B cell (primary cell): Measurements from ENCODE around the gene TMSB4X. TPM values are rescaled to one million over a fixed set of nuclear protein-coding genes. Genes with fewer than 3 reads are reported as not detected.

Experiments used
- ATAC-seq: fragments of 200-7000 bp; cut with Tn5 transposase; one replicate; pipeline ENCODE4 v1.10.0; 2021; ENCODE audit warnings: low read depth, mild to moderate bottlenecking, moderate number of reproducible peaks, moderate library complexity
- CTCF ChIA-PET: fragments of 350-600 bp; sonication (Branson Sonifier 250); formaldehyde crosslinking; loops from one replicate; lab custom pipeline; 2021; ENCODE audit warnings: antibody characterized with exemption, inconsistent platforms; lab: Charles Lee
- POLR2A ChIA-PET: fragments of 350-600 bp; sonication (Branson Sonifier 250); formaldehyde crosslinking; loops from one replicate; lab custom pipeline; 2021; ENCODE audit warnings: antibody characterized with exemption; lab: Charles Lee
- DNase-seq: peaks from one replicate; pipeline ENCODE4 v3.0.0; 2013
- H2AFZ ChIP-seq: 2 replicates; pipeline ENCODE4 v1.6.1; 2012; ENCODE audit warnings: mild to moderate bottlenecking, low read depth, low read length; ENCODE audit not compliant: insufficient read depth, poor library complexity, severe bottlenecking
- H3K27ac ChIP-seq, 2 donors: 1 replicate in 1 of 2; 2 replicates in 1 of 2; pipeline ENCODE4 v1.5.1; 2012 to 2013; ENCODE audit warnings: low read length in 2 of 2, mild to moderate bottlenecking in 2 of 2, moderate library complexity in 1 of 2
- H3K27me3 ChIP-seq, 4 experiments: fragments of 200-600 bp in 1 of 4; sonication (generic) in 1 of 4; replicated peaks in 1 of 4; 1 replicate in 2 of 4; 2 replicates in 2 of 4; pipeline versions ENCODE4 v1.6.1 to v1.7.0; 2013 to 2016; ENCODE audit warnings: low read length in 3 of 4, mild to moderate bottlenecking in 2 of 4, mixed read lengths in 1 of 4, moderate library complexity in 1 of 4; ENCODE audit not compliant: insufficient read depth in 4 of 4, control insufficient read depth in 3 of 4; ENCODE audit errors: control extremely low read depth in 1 of 4
- H3K36me3 ChIP-seq, 2 experiments: replicated peaks in 1 of 2; 1 replicate in 1 of 2; 2 replicates in 1 of 2; pipeline versions ENCODE4 v1.6.1 to v1.7.1; 2013; ENCODE audit warnings: low read length in 1 of 2; ENCODE audit not compliant: insufficient read depth in 2 of 2, control insufficient read depth in 1 of 2; ENCODE audit errors: control extremely low read depth in 1 of 2, extremely low read depth in 1 of 2
- H3K4me1 ChIP-seq, 2 donors: fragments of 200-600 bp in 1 of 2; sonication (generic) in 1 of 2; 1 replicate in 1 of 2; 2 replicates in 1 of 2; pipeline versions ENCODE4 v1.5.1 to v1.6.1; 2013 to 2017; ENCODE audit warnings: low read length in 2 of 2; ENCODE audit not compliant: control insufficient read depth in 2 of 2, insufficient read depth in 2 of 2
- H3K4me2 ChIP-seq: replicated peaks from 2 replicates; pipeline ENCODE3; 2012; ENCODE audit warnings: mild to moderate bottlenecking, low read depth, low read length; ENCODE audit not compliant: poor library complexity, severe bottlenecking
- H3K4me3 ChIP-seq, 5 experiments: fragments of 200-600 bp in 1 of 5; sonication (generic) in 1 of 5; 1 replicate in 3 of 5; 2 replicates in 2 of 5; pipeline versions ENCODE4 v1.5.1 to v1.7.0; 2011 to 2016; ENCODE audit warnings: low read length in 4 of 5, mild to moderate bottlenecking in 4 of 5, low read depth in 2 of 5, control low read depth in 1 of 5, moderate library complexity in 1 of 5; ENCODE audit not compliant: insufficient read depth in 1 of 5; ENCODE audit errors: control extremely low read depth in 1 of 5, extremely low read depth in 1 of 5
- H3K79me2 ChIP-seq: fragments of 200-600 bp; sonication (generic); one replicate; pipeline ENCODE4 v1.6.0; 2016; ENCODE audit warnings: low read length; ENCODE audit not compliant: control insufficient read depth, insufficient read depth
- H3K9ac ChIP-seq: fragments of 200-600 bp; sonication (generic); 2 replicates; pipeline ENCODE4 v1.6.1; 2017; ENCODE audit warnings: mild to moderate bottlenecking, low read length, moderate library complexity
- H3K9me3 ChIP-seq, 3 donors: one replicate each; pipeline versions ENCODE4 v1.6.1 to v1.7.1; 2013; ENCODE audit warnings: low read length in 2 of 3; ENCODE audit not compliant: control insufficient read depth in 2 of 3, insufficient read depth in 1 of 3; ENCODE audit errors: control extremely low read depth in 1 of 3
- H4K20me1 ChIP-seq: 2 replicates; pipeline ENCODE4 v1.6.0; 2012; ENCODE audit warnings: mild to moderate bottlenecking, low read length; ENCODE audit not compliant: insufficient read depth, control insufficient read depth, poor library complexity, severe bottlenecking
- H3K27ac Mint-ChIP-seq: one replicate; pipeline ENCODE4 v1.8.0; 2021; ENCODE audit warnings: mixed read lengths
- H3K27me3 Mint-ChIP-seq: one replicate; pipeline ENCODE4 v1.8.0; 2021; ENCODE audit warnings: mixed read lengths
- H3K4me1 Mint-ChIP-seq: one replicate; pipeline ENCODE4 v1.8.0; 2021; ENCODE audit warnings: mixed read lengths
- H3K4me3 Mint-ChIP-seq: one replicate; pipeline ENCODE4 v1.8.0; 2021; ENCODE audit warnings: mixed read lengths
- H3K9me3 Mint-ChIP-seq: one replicate; pipeline ENCODE4 v1.8.0; 2022; ENCODE audit warnings: mixed read lengths; ENCODE audit not compliant: insufficient read depth
- CTCF ChIP-seq: fragments of 200-600 bp; IDR thresholded peaks from one replicate; pipeline ENCODE4 v1.8.0; 2022; ENCODE audit warnings: antibody characterized with exemption, mild to moderate bottlenecking
- EZH2 ChIP-seq: IDR thresholded peaks from 2 replicates; pipeline ENCODE4 v1.6.1; 2012; ENCODE audit warnings: borderline replicate concordance, low read depth, mild to moderate bottlenecking, moderate library complexity, low read length; ENCODE audit not compliant: insufficient read depth, poor library complexity, severe bottlenecking
- WGBS: methylation state at CpG from one replicate; pipeline ENCODE4 v1.1.5; 2013; ENCODE audit warnings: missing lambda C conversion rate; ENCODE audit not compliant: insufficient coverage; 5-methylcytosine and 5-hydroxymethylcytosine counted together
- intact Hi-C: fragments of 100-400 bp; cut with micrococcal nuclease; formaldehyde crosslinking; loops from one replicate; pipeline ENCODE4 v1.10.0; 2022
- polyA plus RNA-seq: library from polyadenylated mRNA; depleted of rRNA; stranded (reverse); fragments of >200 nt; gene quantifications from 2 replicates; pipeline ENCODE4 v1.2.3, GENCODE V29; 2012
- total RNA-seq, 2 donors: library from RNA; stranded (reverse); fragments of 120-200 nt in 1 of 2; gene quantifications; 1 replicate in 1 of 2; 2 replicates in 1 of 2; pipeline versions ENCODE4 v1.2.3 to v1.2.4, GENCODE V29; 2013 to 2022

TMSB4X gene
- total and polyA plus RNA-seq, 2 donors (not counting 1 experiment from before 2014, with no cell fraction given) = 2,550 to 4,850 TPM

DNA sequence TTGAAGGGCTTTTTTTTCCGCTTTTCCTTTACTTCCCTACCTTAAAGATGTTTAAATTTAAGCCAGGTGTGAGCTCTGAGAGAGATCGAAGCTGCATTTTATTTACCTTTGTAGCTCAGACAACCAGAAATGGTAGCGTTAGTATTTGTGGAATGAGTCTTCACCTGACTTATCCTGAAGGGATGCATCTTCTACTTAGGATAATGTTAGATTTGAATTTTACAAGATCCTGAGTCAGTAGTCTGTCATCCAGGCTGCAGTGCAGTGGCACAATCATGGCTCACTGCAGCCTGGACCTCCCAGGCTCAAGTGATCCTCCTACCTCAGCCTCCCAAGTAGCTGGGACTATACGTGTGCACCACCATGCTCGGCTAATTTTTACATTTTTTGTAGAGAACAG lies 26.2 kb downstream of the TMSB4X start:
- intact Hi-C loops = loop anchor here (2.0 kb wide), 1 partner anchor 74 kb away; no protein-coding TSS in a partner anchor
- no peak overlapping the region for H3K4me3 Mint-ChIP-seq
- peaks cover 72 to 77% of the 10 kb centered on the region in 2 donors for H3K4me1 ChIP-seq
- DNase-seq (no peak), ATAC-seq (no peak)
- H3K4me3 ChIP-seq = no peak overlapping the region
- H3K36me3 ChIP-seq = no peaks in the 10 kb centered on the region
- no CpG with 5 or more reads among the region's 5 CpGs for WGBS
- POLR2A ChIA-PET = interaction anchor here (0.8 to 1.1 kb wide), 3 partner anchors 9 to 45 kb away, joined by 3 to 6 read pairs (median 3); partner anchors contain the start of gene TMSB4X
- no peak overlapping the region for H2AFZ ChIP-seq
- no peak for TF ChIP-seq EZH2
- no peak for TF ChIP-seq CTCF
- peaks cover 69% of the 10 kb centered on the region for H3K4me1 Mint-ChIP-seq
- H3K27me3 ChIP-seq = no peaks in the 10 kb centered on the region
- H4K20me1 ChIP-seq = no peaks in the 10 kb centered on the region
- H3K9me3 ChIP-seq = no peaks in the 10 kb centered on the region
- CTCF ChIA-PET = interaction anchor here (1.6 to 4.6 kb wide), 6 partner anchors 23 to 90 kb away, joined by 5 to 21 read pairs (median 18); partner anchors contain the start of gene TMSB4X
- H3K4me2 ChIP-seq = peak overlapping the region; percentile 73
- H3K27ac ChIP-seq = peak overlapping the region; percentile 76 to 80
- no peaks in the 10 kb centered on the region for H3K79me2 ChIP-seq
- H3K27ac Mint-ChIP-seq = peak overlapping the region; percentile 71
- H3K9me3 Mint-ChIP-seq = no peaks in the 10 kb centered on the region
- no peak overlapping the region for H3K9ac ChIP-seq
- no peaks in the 10 kb centered on the region for H3K27me3 Mint-ChIP-seq

DNA sequence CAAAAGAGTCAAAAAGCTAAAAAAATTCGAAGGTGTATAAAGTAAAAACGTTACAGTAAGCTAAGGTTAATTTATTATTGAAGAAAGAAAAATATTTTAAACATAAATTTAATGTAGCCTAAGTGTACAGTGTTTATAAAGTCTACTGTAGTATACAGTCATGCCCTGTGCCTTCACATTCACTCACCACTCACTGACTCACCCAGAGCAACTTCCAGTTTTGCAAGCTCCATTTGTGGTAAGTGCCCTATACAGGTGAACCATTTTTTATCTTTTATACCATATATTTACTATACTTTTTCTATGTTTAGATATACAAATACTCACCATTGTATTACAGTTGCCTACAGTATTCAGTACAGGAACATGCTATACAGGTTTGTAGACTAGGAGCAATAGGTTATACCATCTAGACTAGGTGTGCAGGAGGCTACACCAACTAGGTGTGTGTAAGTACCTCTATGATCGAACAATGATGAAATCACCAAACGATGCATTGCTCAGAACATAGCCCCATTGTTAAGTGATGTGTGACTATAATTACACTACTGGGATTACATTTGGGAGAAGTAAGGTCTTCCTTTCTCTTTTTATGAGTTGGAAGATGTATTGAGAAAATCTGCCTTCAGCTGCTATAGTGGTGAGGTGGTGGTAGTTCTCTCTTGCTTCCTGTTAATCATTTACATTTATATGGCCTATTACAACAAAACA lies 27.2 kb downstream of the TMSB4X start:
- no peak overlapping the region for H2AFZ ChIP-seq
- CTCF ChIA-PET = interaction anchor here (0.7 to 4.6 kb wide), 12 partner anchors 11 to 486 kb away, joined by 3 to 21 read pairs (median 5); partner anchors contain the start of gene TMSB4X
- H3K27ac ChIP-seq = no peak overlapping the region
- H3K9ac ChIP-seq = no peak overlapping the region
- no peak overlapping the region for H3K4me3 ChIP-seq
- TF ChIP-seq EZH2 (no peak), CTCF (no peak)
- peaks cover 82 to 87% of the 10 kb centered on the region in 2 donors for H3K4me1 ChIP-seq
- Mint-ChIP-seq H3K27me3 (no peaks in the 10 kb centered on the region), H3K27ac (peak overlapping the region; percentile 77), H3K4me1 (peaks cover 77% of the 10 kb centered on the region), H3K4me3 (peak overlapping the region; percentile 43), H3K9me3 (no peaks in the 10 kb centered on the region)
- no peaks in the 10 kb centered on the region for H3K9me3 ChIP-seq
- no peaks in the 10 kb centered on the region for H3K27me3 ChIP-seq
- no peaks in the 10 kb centered on the region for H3K79me2 ChIP-seq
- WGBS = no CpG with 5 or more reads among the region's 4 CpGs
- ATAC-seq (no peak), DNase-seq (no peak)
- intact Hi-C loops = loop anchor here (2.0 kb wide), 1 partner anchor 73 kb away; no protein-coding TSS in a partner anchor
- POLR2A ChIA-PET = interaction anchor here (0.6 to 1.3 kb wide), 5 partner anchors 26 to 89 kb away, joined by 3 to 6 read pairs (median 3); partner anchors contain the start of gene TMSB4X
- H3K4me2 ChIP-seq = peak overlapping the region; percentile 20
- H3K36me3 ChIP-seq = no peaks in the 10 kb centered on the region
- no peaks in the 10 kb centered on the region for H4K20me1 ChIP-seq
